Gastroesophageal sphincter (tissue), 4 donors: Measurements from ENCODE around the gene TSKU. TPM values are rescaled to one million over a fixed set of nuclear protein-coding genes. Genes with fewer than 3 reads are reported as not detected.
A peak's percentile ranks its signal among the peaks of the same experiment; 100 is the strongest.

Experiments
- ATAC-seq: fragments of 150-250 bp; one replicate; pipeline ENCODE4 v1.9.1; 2016; ENCODE audit warnings: mild to moderate bottlenecking, moderate library complexity
- H3K27ac ChIP-seq, 4 donors: fragments of 200-600 bp; sonication (generic) in 3 of 4; 1 replicate in 3 of 4; 2 replicates in 1 of 4; pipeline ENCODE4 v1.5.1; 2016 to 2019
- H3K27me3 ChIP-seq: fragments of 200-600 bp; sonication (generic); one replicate; pipeline ENCODE4 v1.5.1; 2019
- H3K36me3 ChIP-seq, 2 donors: fragments of 200-600 bp; sonication (generic); one replicate each; pipeline ENCODE4 v1.5.1; 2019; ENCODE audit warnings: control low read depth in 1 of 2
- H3K4me1 ChIP-seq, 3 donors: fragments of 200-600 bp; sonication (generic); 1 replicate in 2 of 3; 2 replicates in 1 of 3; pipeline ENCODE4 v1.5.1; 2016 to 2019; ENCODE audit warnings: control low read depth in 2 of 3
- H3K4me3 ChIP-seq, 2 donors: fragments of 200-600 bp; sonication (generic); one replicate each; pipeline ENCODE4 v1.5.1; 2019; ENCODE audit warnings: mild to moderate bottlenecking in 1 of 2, moderate library complexity in 1 of 2
- H3K9me3 ChIP-seq, 3 donors: fragments of 200-600 bp; sonication (generic); one replicate each; pipeline ENCODE4 v1.5.1; 2017 to 2019; ENCODE audit warnings: control low read depth in 2 of 3
- CTCF ChIP-seq, 4 experiments: fragments of 200-600 bp in 2 of 4; fragments of 450-650 bp in 2 of 4; sonication (generic) in 1 of 4; IDR thresholded peaks; one replicate each; pipeline ENCODE4 v1.5.1; 2017 to 2019; ENCODE audit warnings: antibody characterized with exemption in 4 of 4, mild to moderate bottlenecking in 2 of 4, moderate library complexity in 2 of 4
- EP300 ChIP-seq: sonication (generic); formaldehyde crosslinking; IDR thresholded peaks from one replicate; pipeline ENCODE4 v1.6.1; 2017; ENCODE audit warnings: antibody characterized with exemption, mild to moderate bottlenecking
- POLR2A ChIP-seq, 2 donors: fragments of 450-650 bp; IDR thresholded peaks; one replicate each; pipeline ENCODE4 v1.6.1; 2017; ENCODE audit warnings: antibody characterized with exemption in 2 of 2, mild to moderate bottlenecking in 2 of 2, moderate library complexity in 1 of 2
- POLR2AphosphoS5 ChIP-seq: sonication (generic); formaldehyde crosslinking; IDR thresholded peaks from one replicate; pipeline ENCODE4 v1.6.1; 2017; ENCODE audit warnings: antibody characterized with exemption
- WGBS, 2 donors: methylation state at CpG; one replicate each; pipeline ENCODE4 v1.1.5; 2018; ENCODE audit warnings: low coverage in 1 of 2; 5-methylcytosine and 5-hydroxymethylcytosine counted together
- total RNA-seq, 4 donors: library from RNA; depleted of rRNA; stranded (reverse); fragments of >200 nt; gene quantifications; one replicate each; pipeline ENCODE4 v1.1.0, GENCODE V29; 2016

The TSKU gene
- total RNA-seq, 4 donors from 2014 or later, result 23.5 to 53.7 (median 38.2) TPM

- H3K9me3 ChIP-seq, result no peaks in the 10 kb centered on the region
- H3K36me3 ChIP-seq, result no peaks in the 10 kb centered on the region
- no peaks in the 10 kb centered on the region for H3K27me3 ChIP-seq
- H3K27ac ChIP-seq, result peak overlapping the region in 1 of 4 donors; percentile 6
- 17 to 80% methylated on average over 2 to 3 of the region's 7 CpGs for WGBS, 2 donors
- H3K4me3 ChIP-seq, result no peak overlapping the region
- peak; percentile 20 for ATAC-seq
- TF ChIP-seq POLR2A (IDR thresholded peaks at IDR 0.05) (no peak), CTCF (IDR thresholded peaks at IDR 0.05) (no peak), POLR2AphosphoS5 (no peak), EP300 (no peak)
- H3K4me1 ChIP-seq, result peaks cover 0 to 33% (median 0%) of the 10 kb centered on the region in 3 donors
These were observed 54.8 kb downstream of the TSKU start for GRCh38 chr11:76837696-76838677.

GRCh38 chr11:76838678-76839068 lies 55.5 kb downstream of the TSKU start:
- ATAC-seq, result no peak
- TF ChIP-seq POLR2A (IDR thresholded peaks at IDR 0.05), result no peak
- peak in 1 of 4 experiments; percentile 18 for TF ChIP-seq CTCF (IDR thresholded peaks at IDR 0.05)
- TF ChIP-seq POLR2AphosphoS5, result no peak
- 45 to 80% methylated on average over 1 to 3 of the region's 3 CpGs for WGBS, 2 donors
- no peak overlapping the region for H3K4me3 ChIP-seq
- peaks cover 0 to 31% (median 0%) of the 10 kb centered on the region in 3 donors for H3K4me1 ChIP-seq
- no peak overlapping the region for H3K27ac ChIP-seq
- no peaks in the 10 kb centered on the region for H3K36me3 ChIP-seq
- H3K9me3 ChIP-seq, result no peaks in the 10 kb centered on the region
- no peaks in the 10 kb centered on the region for H3K27me3 ChIP-seq

- ATAC-seq, result no peak
These were observed 56.2 kb downstream of the TSKU start for GRCh38 chr11:76839311-76839710.

GRCh38 chr11:76841923-76842452 lies 58.8 kb downstream of the TSKU start:
- Histone ChIP-seq H3K4me3 (no peak overlapping the region), H3K27me3 (no peaks in the 10 kb centered on the region), H3K27ac (no peak overlapping the region), H3K36me3 (no peaks in the 10 kb centered on the region), H3K9me3 (no peaks in the 10 kb centered on the region), H3K4me1 (peaks cover 0 to 9% (median 0%) of the 10 kb centered on the region in 3 donors)
- ATAC-seq, result no peak
- TF ChIP-seq POLR2A (IDR thresholded peaks at IDR 0.05) (no peak), POLR2AphosphoS5 (no peak), CTCF (IDR thresholded peaks at IDR 0.05) (no peak), EP300 (no peak)
- WGBS, 2 donors, result 90 to 95% methylated on average over 2 to 4 of the region's 4 CpGs

More at GRCh38 chr11:76839311-76839710, 56.2 kb downstream of the TSKU start:
- Histone ChIP-seq H3K4me1 (peaks cover 0 to 25% (median 0%) of the 10 kb centered on the region in 3 donors), H3K27ac (no peak overlapping the region), H3K36me3 (no peaks in the 10 kb centered on the region), H3K27me3 (no peaks in the 10 kb centered on the region), H3K9me3 (no peaks in the 10 kb centered on the region), H3K4me3 (no peak overlapping the region)
- TF ChIP-seq CTCF (IDR thresholded peaks at IDR 0.05) (no peak), POLR2A (IDR thresholded peaks at IDR 0.05) (no peak), EP300 (no peak), POLR2AphosphoS5 (no peak)
- WGBS, 2 donors, result 14% methylated on average over 1 of the region's 1 CpG; no CpG with 5 or more reads in 1 of the 2 donors
